22Rv1 (cell line): ENCODE results near the gene SPOCK1.

ENCODE experiments used
- ZFX ChIP-seq: fragments of 450-650 bp; IDR thresholded peaks from 2 replicates; pipeline ENCODE4 v1.6.1; 2017; ENCODE audit warnings: antibody characterized with exemption, borderline replicate concordance
- TF ChIP-seq, protein P1 (sequence below): fragments of 450-650 bp; IDR thresholded peaks from 2 replicates; pipeline ENCODE4 v1.5.1; 2017; ENCODE audit warnings: mild to moderate bottlenecking

DNA sequence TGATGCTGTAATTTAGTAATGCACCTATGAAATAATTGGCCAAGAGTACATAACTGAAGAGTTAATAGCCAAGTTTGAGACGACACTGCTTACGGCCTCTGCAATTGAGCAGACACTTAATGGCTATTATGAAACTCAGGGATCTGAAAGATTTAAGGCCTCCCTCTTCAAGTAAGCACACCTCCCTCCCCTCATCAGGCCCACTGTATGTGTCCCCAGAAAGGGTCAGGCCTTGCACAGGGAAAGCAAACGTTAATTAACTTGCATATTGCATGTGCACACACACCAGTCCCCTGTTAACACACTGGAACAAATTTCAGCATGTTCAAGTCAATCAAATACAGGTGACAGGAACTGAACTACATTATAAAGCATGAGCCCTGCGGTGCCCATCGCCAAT is 163.6 kb downstream of the SPOCK1 start:
- TF ChIP-seq, protein P1, sequence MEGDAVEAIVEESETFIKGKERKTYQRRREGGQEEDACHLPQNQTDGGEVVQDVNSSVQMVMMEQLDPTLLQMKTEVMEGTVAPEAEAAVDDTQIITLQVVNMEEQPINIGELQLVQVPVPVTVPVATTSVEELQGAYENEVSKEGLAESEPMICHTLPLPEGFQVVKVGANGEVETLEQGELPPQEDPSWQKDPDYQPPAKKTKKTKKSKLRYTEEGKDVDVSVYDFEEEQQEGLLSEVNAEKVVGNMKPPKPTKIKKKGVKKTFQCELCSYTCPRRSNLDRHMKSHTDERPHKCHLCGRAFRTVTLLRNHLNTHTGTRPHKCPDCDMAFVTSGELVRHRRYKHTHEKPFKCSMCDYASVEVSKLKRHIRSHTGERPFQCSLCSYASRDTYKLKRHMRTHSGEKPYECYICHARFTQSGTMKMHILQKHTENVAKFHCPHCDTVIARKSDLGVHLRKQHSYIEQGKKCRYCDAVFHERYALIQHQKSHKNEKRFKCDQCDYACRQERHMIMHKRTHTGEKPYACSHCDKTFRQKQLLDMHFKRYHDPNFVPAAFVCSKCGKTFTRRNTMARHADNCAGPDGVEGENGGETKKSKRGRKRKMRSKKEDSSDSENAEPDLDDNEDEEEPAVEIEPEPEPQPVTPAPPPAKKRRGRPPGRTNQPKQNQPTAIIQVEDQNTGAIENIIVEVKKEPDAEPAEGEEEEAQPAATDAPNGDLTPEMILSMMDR = no peak
- TF ChIP-seq ZFX = no peak
